ENCODE results near the gene HP1BP3. TPM values are rescaled to one million over a fixed set of nuclear protein-coding genes. Genes with fewer than 3 reads are reported as not detected.

Gene HP1BP3
- total RNA-seq, 4 donors from 2014 or later: 213 to 349 (median 277) TPM

DNA sequence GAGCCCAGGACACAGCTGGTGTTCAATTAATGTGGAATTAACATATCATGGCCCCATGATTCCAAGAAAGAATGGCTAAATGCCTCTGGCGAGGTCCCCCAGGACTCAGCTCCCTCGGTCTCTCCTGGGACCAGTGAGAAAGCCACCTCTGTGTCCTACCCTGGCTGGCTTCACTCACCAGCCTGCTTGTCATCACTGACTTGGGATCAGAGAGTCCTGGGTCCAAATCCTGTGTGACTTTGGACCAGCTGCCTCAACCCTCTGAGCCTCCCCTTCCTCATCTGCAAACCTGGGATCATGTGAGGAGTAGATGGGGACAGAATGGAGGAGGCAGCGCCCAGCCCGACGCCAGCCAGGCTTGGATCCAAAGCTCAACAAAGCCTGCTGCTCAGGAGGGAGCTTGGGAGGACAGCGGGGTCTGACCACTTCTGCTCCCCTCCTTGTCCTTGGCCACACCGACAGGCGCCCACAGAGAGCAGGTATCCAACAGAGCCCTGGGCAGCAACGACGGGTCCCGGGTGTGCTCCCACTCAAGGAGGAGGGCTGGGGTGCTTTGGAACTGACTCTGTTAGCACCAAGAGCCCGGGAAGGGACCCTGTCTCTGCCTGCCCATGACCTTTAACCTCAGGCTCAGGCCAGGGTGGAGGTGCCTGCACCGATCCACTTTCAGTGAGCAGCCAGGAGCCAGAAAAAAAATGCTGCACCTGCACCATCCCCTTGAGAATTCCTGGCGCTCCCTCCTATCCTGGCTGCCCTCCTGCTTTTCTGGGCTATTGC, 57.8 kb downstream of the HP1BP3 start:
- TF ChIP-seq POLR2A (IDR thresholded peaks at IDR 0.05; ENCODE audit: low read depth) (no peak), EP300 (IDR thresholded peaks at IDR 0.05) (no peak), POLR2AphosphoS5 (IDR thresholded peaks at IDR 0.05) (no peak)
- TF ChIP-seq, protein P1, sequence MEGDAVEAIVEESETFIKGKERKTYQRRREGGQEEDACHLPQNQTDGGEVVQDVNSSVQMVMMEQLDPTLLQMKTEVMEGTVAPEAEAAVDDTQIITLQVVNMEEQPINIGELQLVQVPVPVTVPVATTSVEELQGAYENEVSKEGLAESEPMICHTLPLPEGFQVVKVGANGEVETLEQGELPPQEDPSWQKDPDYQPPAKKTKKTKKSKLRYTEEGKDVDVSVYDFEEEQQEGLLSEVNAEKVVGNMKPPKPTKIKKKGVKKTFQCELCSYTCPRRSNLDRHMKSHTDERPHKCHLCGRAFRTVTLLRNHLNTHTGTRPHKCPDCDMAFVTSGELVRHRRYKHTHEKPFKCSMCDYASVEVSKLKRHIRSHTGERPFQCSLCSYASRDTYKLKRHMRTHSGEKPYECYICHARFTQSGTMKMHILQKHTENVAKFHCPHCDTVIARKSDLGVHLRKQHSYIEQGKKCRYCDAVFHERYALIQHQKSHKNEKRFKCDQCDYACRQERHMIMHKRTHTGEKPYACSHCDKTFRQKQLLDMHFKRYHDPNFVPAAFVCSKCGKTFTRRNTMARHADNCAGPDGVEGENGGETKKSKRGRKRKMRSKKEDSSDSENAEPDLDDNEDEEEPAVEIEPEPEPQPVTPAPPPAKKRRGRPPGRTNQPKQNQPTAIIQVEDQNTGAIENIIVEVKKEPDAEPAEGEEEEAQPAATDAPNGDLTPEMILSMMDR (IDR thresholded peaks at IDR 0.05): no peak
- H3K4me1 ChIP-seq: peaks cover 19 to 41% (median 30%) of the 10 kb centered on the region in 4 donors
- no peaks in the 10 kb centered on the region for H3K36me3 ChIP-seq
- no peaks in the 10 kb centered on the region for H3K9me3 ChIP-seq
- intact Hi-C loops (cut with DNase I): no loop called here
- no peak overlapping the region for H3K4me3 ChIP-seq
- no peak overlapping the region for H3K27ac ChIP-seq (replicated peaks in 1 of 4)
- WGBS: 52% methylated on average over 7 of the region's 14 CpGs
- DNase-seq (ENCODE audit: extremely low spot score): no peak
- H3K27me3 ChIP-seq: peaks cover 0 to 40% (median 0%) of the 10 kb centered on the region in 4 donors

DNA sequence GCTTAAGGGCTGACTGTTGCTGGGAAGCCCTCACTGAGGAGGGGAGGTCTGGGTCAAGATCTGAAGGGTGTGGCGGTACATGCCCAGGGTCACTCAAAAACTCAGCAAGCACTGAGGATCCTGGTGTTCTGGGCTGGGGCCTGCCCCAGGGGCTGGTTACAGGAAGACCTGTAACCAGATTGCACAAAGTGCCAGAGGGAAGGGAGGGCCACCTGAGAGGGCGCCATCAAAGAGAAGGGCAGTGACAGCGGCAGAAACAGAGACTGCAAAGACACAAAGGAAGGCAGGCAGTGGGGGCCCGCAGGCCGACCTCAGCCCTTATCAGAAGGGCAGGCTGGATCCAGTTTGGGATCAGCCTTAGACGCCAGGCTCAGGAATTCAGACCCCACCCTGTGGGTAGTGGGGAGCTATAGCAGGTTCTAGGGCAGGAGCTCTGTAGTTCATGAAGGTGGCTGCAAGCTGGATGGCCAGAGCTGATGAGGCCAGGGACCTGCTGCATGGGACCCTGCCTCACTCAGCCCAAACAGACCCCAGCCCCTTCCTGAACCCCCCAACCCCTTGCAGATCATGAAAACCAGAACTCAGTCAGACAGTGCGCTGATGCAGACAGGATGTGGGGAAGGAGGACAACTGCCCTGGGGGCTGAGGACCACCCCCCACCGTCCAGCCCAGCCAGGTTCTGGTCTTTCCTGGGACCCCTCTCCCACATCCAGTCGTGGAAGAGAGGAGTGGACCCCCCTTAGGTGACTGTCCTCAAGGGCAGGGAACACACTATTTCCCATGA, 58.5 kb downstream of the HP1BP3 start:
- 79% methylated on average over 9 of the region's 9 CpGs for WGBS
- H3K36me3 ChIP-seq: no peaks in the 10 kb centered on the region
- no peak overlapping the region for H3K27ac ChIP-seq (replicated peaks in 1 of 4)
- TF ChIP-seq POLR2AphosphoS5 (IDR thresholded peaks at IDR 0.05) (no peak), POLR2A (IDR thresholded peaks at IDR 0.05; ENCODE audit: low read depth) (no peak), EP300 (IDR thresholded peaks at IDR 0.05) (no peak)
- TF ChIP-seq, protein P1 (IDR thresholded peaks at IDR 0.05): no peak
- DNase-seq (ENCODE audit: extremely low spot score): no peak
- intact Hi-C loops (cut with DNase I): no loop called here
- peaks cover 19 to 37% (median 29%) of the 10 kb centered on the region in 4 donors for H3K4me1 ChIP-seq
- H3K9me3 ChIP-seq: no peaks in the 10 kb centered on the region
- H3K27me3 ChIP-seq: peaks cover 0 to 40% (median 0%) of the 10 kb centered on the region in 4 donors
- no peak overlapping the region for H3K4me3 ChIP-seq

DNA sequence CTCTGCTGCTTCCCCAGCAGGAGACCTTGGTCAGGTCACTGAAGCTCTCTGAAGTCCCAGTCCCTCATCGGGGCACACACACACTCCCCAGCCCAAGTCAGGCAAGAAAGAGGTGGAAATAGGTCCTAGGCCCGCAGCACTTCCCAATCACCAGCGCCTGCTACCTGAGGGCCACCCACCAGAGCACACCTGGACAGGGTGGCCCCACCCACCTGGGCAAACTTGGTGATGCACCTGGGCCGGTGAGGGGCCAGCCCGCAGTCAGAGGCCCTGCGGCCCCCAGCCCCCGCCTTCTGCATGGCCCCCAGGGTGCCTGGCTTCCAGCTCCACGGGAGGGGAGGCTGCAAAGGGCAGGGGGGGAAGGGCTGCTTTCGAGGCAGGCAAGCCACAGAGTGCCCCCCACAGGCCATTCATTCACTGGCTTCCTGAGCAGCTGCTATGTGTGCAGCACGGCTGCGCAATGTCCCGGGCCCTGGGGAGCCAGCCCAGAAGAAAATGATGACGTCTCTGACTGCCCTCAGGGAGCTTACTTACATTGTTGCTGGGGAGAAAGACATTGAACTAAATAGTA, 59.3 kb downstream of the HP1BP3 start:
- H3K27ac ChIP-seq (replicated peaks in 1 of 4): no peak overlapping the region
- H3K9me3 ChIP-seq: no peaks in the 10 kb centered on the region
- intact Hi-C loops (cut with DNase I): no loop called here
- no peak for TF ChIP-seq POLR2A (IDR thresholded peaks at IDR 0.05; ENCODE audit: low read depth)
- no peak for TF ChIP-seq POLR2AphosphoS5 (IDR thresholded peaks at IDR 0.05)
- TF ChIP-seq, protein P1 (IDR thresholded peaks at IDR 0.05): no peak
- no peak for TF ChIP-seq EP300 (IDR thresholded peaks at IDR 0.05)
- no peak for DNase-seq (ENCODE audit: extremely low spot score)
- H3K4me1 ChIP-seq: peaks cover 12 to 30% (median 22%) of the 10 kb centered on the region in 4 donors
- H3K4me3 ChIP-seq: no peak overlapping the region
- H3K27me3 ChIP-seq: peaks cover 0 to 40% (median 0%) of the 10 kb centered on the region in 4 donors
- WGBS: 59% methylated on average over 4 of the region's 13 CpGs
- H3K36me3 ChIP-seq: no peaks in the 10 kb centered on the region

DNA sequence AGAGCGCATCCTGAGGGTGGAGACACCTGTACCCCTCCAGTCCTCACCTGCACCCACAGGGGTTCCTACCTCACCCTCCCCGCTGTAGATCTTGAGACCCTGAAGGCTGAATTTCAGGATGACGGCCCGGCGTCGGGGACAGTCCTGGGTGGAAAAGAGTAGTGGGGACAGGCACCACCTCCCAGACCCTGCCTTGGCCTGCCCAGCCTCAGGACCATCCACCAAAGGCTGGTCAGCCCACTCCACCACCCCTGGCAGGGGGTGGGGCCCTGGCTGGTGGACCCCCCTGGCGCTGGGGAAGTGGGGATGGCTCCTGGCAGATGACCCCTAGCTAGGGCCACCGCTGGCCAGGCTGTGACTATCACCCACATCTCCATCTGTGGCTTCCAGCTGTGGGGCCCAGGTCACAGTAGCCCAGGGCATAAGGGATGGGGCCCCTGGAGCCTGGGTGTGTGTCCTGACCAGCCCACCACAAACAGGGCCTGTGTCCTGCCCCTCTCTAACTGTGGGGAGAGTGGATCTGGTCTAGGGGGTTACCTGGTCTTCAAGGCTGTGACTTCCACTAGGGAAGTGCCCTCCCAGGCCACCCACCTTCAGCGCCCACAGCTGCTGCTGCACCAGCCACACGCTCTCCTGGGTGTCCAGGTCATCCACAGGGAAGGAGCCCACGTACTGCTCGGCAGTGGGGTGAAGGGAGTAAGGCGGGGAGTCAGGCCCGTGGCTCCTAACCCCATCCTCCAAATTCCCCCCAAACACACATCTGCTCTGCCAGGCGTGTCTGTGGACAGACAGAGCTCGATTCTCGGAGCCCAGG, 60.0 kb downstream of the HP1BP3 start:
- no peak overlapping the region for H3K27ac ChIP-seq (replicated peaks in 1 of 4)
- intact Hi-C loops (cut with DNase I): no loop called here
- TF ChIP-seq, protein P1 (IDR thresholded peaks at IDR 0.05): no peak
- TF ChIP-seq EP300 (IDR thresholded peaks at IDR 0.05): no peak
- no peak for TF ChIP-seq POLR2AphosphoS5 (IDR thresholded peaks at IDR 0.05)
- TF ChIP-seq POLR2A (IDR thresholded peaks at IDR 0.05; ENCODE audit: low read depth): no peak
- WGBS: 97% methylated on average over 14 of the region's 17 CpGs
- peaks cover 5 to 23% (median 15%) of the 10 kb centered on the region in 4 donors for H3K4me1 ChIP-seq
- no peak for DNase-seq (ENCODE audit: extremely low spot score)
- H3K9me3 ChIP-seq: no peaks in the 10 kb centered on the region
- no peak overlapping the region for H3K4me3 ChIP-seq
- no peaks in the 10 kb centered on the region for H3K36me3 ChIP-seq
- peaks cover 0 to 38% (median 0%) of the 10 kb centered on the region in 4 donors for H3K27me3 ChIP-seq
